Measurements from ENCODE around the gene KRTCAP2. TPM values are rescaled to one million over a fixed set of nuclear protein-coding genes. Genes with fewer than 3 reads are reported as not detected.
"Not testable (repeated sequence)": the region's sequence is repeated elsewhere in the genome, so short reads cannot be mapped to it uniquely, and the experiment has no call there.

The KRTCAP2 gene
- total RNA-seq, 1 experiment from 2014 or later = 204 TPM

DNA sequence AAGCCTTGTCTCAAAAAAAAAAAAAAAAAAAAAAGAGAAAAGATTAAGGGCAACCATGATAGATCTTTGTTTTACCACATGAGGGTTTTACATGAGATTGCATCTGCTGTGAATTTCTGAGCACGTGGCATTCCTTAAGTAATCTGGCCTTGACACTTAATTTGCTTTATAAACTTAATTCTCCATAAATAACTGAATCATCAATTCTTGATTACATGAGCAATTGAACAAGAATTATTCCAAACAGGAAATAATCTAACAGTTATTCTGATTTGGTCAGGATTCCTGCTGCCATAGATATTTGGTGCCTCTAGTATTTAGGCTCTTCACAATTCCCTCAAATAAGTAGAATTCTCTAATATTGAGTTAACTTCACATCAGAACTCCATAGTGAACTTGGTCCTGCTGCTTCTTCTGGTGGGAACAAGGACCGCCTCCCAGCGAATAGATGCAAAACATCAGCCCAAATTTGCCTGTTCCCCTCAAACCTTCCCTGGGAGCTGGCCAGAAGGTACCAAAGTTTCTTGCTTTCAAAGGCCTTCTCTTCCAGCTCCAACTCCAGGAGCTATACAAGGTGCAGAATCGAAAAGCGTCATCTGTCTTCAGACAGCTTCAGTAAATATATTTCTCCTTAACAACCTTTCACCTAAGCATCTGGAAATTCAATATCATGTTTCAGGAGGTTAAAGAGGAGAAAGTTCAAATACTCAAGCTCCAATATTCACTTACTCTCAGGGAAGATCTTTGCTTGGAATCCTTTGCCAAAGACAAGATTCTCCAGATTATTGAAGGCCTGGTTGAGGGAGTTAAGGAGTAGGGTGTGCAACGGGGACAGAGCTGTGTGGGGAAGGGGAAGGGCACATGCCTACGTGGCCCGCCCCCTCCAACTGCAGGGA is 1.0 kb downstream of the KRTCAP2 start:
- Histone ChIP-seq H3K4me3 (ENCODE audit: insufficient read depth, low read depth, low read length) (peak overlapping the region; percentile 96), H3K27me3 (ENCODE audit: control insufficient read depth, insufficient read depth, low read length) (no peaks in the 10 kb centered on the region), H3K36me3 (replicated peaks; ENCODE audit: control insufficient read depth, insufficient read depth, low read length) (peaks cover 6% of the 10 kb centered on the region)
- no peak for DNase-seq

DNA sequence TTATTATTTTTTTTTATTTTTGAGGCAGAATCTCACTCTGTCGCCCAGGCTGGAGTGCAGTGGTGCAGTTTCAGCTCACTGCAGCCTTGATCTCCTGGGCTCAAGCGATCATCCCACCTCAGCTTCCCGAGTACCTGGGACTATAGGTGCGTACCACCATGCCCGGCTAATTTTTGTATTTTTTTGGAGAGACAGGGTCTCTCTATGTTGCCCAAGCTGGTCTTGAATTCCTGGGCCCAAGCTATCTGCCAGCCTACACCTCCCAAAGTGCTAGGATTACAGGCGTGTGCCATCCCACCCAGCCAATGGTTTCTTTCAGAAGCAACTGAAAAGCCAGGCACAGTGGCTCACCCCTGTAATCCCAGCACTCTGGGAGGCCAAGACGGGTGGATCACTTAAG is 2.3 kb downstream of the KRTCAP2 start:
- Histone ChIP-seq H3K36me3 (replicated peaks; ENCODE audit: control insufficient read depth, insufficient read depth, low read length) (peaks cover 2% of the 10 kb centered on the region), H3K27me3 (ENCODE audit: control insufficient read depth, insufficient read depth, low read length) (no peaks in the 10 kb centered on the region; the same call in 1 of the 2 replicates), H3K4me3 (ENCODE audit: insufficient read depth, low read depth, low read length) (no peak overlapping the region)
- DNase-seq = no peak

DNA sequence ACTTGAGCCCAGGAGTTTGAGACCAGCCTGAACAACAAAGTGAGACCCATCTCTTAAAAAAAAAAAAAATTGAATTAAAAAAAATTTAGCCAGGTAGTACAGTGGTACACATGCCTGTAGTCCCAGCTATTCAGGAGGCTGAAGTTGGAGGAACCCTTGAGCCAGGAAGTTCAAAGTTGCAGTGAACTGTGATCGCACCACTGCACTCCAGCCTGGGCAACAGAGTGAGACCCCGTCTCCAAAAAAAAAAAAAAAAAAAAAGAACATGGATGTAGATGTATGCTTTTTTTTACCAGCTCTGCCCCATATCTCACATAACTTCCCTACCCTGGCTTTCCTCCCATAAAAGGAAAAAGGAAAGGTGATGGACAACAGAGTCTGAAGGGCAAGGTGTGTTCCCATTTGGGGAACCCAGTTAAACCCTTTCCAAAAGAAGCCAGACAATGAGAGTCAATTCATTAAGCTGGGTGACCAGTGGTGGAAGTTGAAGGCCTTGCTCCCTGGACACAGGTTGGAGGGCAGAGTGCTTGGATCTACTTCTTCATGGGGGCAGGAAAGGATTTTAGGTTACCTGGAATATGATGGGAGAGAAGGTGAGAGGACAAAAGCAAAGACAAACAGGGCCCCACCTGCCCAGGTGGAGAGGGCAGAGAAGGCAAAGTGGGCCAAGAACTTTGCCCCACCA is 2.9 kb downstream of the KRTCAP2 start:
- H3K36me3 ChIP-seq (replicated peaks; ENCODE audit: control insufficient read depth, insufficient read depth, low read length) = peaks cover 2% of the 10 kb centered on the region

DNA sequence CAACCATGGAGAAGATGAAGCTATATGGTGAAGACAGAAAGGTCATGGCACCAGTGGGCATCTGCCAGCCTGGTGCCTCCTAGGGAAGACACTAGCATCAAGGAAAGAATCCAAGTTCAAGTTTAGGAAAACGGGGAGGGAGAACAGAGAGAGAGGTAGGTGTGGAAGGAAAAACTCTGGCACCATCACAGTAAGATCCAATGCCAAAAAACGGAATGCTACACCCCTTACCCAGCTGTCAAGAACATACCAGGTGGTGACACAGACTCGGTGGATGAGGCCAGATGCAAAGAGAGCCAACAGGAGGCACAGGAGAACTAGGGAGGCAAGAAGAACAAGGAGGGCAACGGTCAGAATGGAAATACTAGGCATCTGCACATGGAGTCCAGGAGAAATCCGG is 3.6 kb downstream of the KRTCAP2 start:
- DNase-seq = peak; percentile 0
- H3K4me3 ChIP-seq (ENCODE audit: insufficient read depth, low read depth, low read length) = no peak overlapping the region
- no peaks in the 10 kb centered on the region; the same call in 1 of the 2 replicates for H3K27me3 ChIP-seq (ENCODE audit: control insufficient read depth, insufficient read depth, low read length)
- H3K36me3 ChIP-seq (replicated peaks; ENCODE audit: control insufficient read depth, insufficient read depth, low read length) = peaks cover 2% of the 10 kb centered on the region

More for the DNA sequence above, 2.9 kb downstream of the KRTCAP2 start:
- Histone ChIP-seq H3K4me3 (ENCODE audit: insufficient read depth, low read depth, low read length) (no peak overlapping the region), H3K27me3 (ENCODE audit: control insufficient read depth, insufficient read depth, low read length) (no peaks in the 10 kb centered on the region; the same call in 1 of the 2 replicates)
- no peak for DNase-seq

DNA sequence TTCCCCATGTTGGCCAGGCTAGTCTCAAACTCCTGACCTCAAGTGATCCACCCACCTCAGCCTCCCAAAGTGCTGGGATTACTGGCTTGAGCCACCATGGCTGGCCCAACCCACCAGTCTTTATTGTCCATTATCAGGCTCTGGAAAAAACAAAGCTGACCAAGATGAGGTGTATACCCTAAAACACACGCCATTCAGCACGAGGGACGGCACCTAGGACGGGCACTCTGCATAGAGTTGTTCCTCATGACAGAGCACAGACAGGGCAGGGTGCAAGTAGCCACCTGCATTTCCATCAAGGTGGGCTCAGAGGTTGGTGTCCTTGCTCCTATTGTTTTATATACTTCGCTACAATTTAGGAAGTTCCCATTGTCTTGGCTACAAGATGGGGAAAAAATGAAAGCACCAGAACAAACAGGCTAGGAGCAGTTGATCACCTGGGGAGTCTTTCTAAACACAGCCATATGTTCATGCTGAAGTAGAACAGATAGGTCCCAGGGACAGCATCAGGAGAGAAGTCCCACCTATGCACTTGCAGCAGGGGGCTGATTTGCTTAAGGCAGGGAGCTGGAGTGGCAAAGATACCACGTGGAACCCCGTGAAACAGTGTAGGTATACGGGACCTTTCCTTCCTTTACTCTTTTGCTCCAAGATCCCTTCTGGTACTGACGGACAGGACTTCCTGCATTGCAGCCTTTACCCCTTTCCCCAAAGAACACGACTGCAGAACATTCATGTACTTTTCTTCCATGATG is 4.5 kb downstream of the KRTCAP2 start:
- DNase-seq = peak; percentile 4
- H3K27me3 ChIP-seq (ENCODE audit: control insufficient read depth, insufficient read depth, low read length) = no peaks in the 10 kb centered on the region; the same call in 1 of the 2 replicates
- peaks cover 2% of the 10 kb centered on the region for H3K36me3 ChIP-seq (replicated peaks; ENCODE audit: control insufficient read depth, insufficient read depth, low read length)
- no peak overlapping the region for H3K4me3 ChIP-seq (ENCODE audit: insufficient read depth, low read depth, low read length)

DNA sequence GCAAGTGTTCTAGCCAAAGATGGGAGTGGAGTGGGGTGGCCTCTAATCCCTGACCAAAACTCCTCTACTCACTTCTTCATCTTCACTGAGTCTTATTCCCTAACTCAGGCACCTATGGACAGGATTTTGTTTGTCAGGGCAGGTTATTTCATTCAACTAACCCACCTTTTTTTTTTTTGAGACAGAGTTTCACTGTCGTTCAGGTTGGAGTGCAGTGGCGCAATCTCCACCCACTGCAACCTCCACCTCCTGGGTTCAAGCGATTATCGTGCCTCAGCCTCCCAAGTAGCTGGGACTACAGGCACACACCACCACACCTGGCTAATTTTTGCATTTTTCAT is 5.0 kb downstream of the KRTCAP2 start:
- not testable (repeated sequence) for H3K36me3 ChIP-seq (replicated peaks; ENCODE audit: control insufficient read depth, insufficient read depth, low read length); H3K27me3 ChIP-seq (ENCODE audit: control insufficient read depth, insufficient read depth, low read length); DNase-seq; H3K4me3 ChIP-seq (ENCODE audit: insufficient read depth, low read depth, low read length)

DNA sequence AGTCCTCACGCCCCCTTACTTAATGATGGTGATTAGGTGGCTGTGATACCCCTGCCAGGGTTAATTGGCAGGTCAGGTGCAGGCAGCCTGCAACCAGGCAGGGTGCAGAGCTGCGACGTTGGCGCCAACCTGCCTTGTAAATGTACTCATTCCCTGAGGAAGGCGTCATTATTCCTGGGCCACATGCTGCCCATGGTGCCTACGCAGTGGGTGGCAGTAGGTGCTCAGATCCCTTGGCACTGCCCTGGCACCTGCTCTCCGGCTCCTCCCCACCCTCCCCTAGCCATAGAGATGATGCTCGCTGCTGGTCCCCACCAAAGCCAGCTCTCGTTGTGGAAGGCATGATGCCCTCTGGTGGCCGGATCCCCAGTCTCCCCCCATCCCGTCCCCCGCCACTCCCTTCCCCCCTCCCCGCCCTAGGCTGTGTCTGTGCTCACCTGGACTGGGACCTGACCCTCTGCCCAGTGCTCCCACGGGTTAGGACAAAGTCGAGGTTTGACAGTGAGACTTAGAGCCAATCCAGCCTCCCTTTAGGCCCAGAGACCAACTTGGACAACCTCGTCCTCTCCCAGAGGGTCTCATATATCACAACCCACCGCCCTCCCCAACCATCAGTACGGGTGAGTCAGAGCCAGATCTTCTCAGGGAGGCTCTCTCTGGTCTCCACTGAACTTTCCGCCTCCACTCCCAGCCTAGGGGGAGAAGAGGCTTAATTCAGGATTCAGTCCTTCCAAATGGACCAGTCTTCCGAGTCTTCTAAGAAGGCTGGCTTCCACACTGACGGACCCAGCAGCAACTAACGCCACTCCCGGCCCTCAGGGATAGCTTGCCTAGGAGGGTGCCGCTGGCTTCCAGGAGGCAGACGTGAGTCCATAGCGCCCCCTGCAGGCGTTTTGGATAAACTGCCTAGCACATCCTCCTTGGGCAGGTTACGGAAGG is 5.7 kb downstream of the KRTCAP2 start:
- peak overlapping the region; percentile 52 for H3K4me3 ChIP-seq (ENCODE audit: insufficient read depth, low read depth, low read length)
- peaks cover 2% of the 10 kb centered on the region for H3K36me3 ChIP-seq (replicated peaks; ENCODE audit: control insufficient read depth, insufficient read depth, low read length)
- H3K27me3 ChIP-seq (ENCODE audit: control insufficient read depth, insufficient read depth, low read length) = no peaks in the 10 kb centered on the region; the same call in 1 of the 2 replicates
- DNase-seq = peak; percentile 95

DNA sequence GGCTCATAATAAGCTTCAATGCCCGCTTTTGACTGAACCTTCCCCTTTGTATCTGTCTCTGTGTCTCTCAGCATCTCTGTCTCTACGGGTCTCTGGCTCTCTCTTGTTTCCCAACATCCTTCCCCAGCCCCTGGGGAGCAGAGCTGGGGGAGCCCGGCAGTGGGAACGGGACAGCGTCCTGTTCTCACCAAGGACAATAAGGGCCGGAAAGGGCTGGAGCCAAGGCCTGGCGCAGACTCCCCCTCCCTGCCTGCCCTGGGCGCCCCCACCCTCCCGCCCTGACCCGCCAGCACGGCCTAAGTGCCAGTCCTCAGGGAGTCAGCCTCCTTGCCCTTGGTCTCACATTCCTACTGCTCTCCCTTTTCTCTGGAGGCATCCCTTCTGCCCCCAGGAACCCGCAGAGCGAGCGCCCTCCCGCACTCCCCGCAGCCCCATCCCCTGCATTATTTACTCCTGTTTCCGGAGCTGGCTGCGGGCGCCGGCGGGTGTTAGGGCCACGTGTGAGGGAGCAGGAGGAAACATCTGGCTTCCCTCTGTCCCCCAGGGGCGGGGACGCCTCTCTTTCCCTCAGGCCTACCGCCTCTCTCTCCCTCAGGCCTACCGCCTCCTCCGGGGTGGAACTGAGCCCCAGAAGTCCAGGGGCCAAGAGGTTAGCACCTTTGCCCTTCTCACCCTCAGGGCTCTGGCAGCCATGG is 6.5 kb downstream of the KRTCAP2 start:
- Histone ChIP-seq H3K36me3 (replicated peaks; ENCODE audit: control insufficient read depth, insufficient read depth, low read length) (peaks cover 2% of the 10 kb centered on the region), H3K4me3 (ENCODE audit: insufficient read depth, low read depth, low read length) (peak overlapping the region; percentile 24), H3K27me3 (ENCODE audit: control insufficient read depth, insufficient read depth, low read length) (no peaks in the 10 kb centered on the region; the same call in 1 of the 2 replicates)
- DNase-seq = peak; percentile 81

DNA sequence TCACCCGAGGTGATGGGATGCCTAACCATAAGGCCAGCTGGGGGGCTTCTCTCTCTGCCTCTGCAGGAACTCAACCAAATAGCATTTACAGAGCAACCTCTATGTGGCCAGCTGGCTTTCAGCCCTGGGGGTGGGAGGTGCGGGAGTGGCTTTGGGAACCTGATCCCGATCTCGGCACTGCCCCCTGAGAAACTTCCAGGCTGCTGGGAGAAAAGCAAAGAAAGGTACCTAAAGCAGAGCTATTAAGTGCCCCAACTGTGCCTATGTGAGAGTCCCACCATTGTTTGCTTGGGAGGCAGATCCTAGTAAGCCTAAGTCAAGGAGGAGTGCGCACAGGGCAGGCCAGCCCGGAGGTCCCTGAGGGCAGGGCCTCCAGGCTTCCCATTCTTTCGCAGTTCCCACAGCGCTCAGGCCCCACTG is 7.0 kb downstream of the KRTCAP2 start:
- Histone ChIP-seq H3K36me3 (replicated peaks; ENCODE audit: control insufficient read depth, insufficient read depth, low read length) (peaks cover 2% of the 10 kb centered on the region), H3K27me3 (ENCODE audit: control insufficient read depth, insufficient read depth, low read length) (no peaks in the 10 kb centered on the region; the same call in 1 of the 2 replicates), H3K4me3 (ENCODE audit: insufficient read depth, low read depth, low read length) (peak overlapping the region; percentile 24; the same call in 1 of the 2 replicates)
- peak; percentile 67 for DNase-seq

DNA sequence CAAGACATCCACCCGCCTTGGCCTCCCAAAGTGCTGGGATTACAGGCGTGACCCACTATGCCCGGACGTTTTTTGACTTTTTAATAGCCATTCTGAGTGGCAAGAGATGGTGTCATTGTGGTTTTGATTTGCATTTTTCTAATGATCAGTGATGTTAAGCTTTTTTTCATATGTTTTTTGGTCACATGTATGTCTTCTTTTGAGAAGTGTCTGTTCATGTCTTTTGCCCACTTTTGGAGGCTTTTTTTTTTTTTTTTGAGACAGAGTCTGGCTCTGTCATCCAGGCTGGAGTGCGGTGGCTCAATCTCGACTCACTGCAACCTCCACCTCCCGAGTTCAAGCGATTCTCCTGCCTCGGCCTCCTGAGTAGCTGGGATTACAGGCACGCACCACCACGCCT is 8.5 kb downstream of the KRTCAP2 start:
- not testable (repeated sequence) for H3K27me3 ChIP-seq (ENCODE audit: control insufficient read depth, insufficient read depth, low read length); DNase-seq; H3K4me3 ChIP-seq (ENCODE audit: insufficient read depth, low read depth, low read length); H3K36me3 ChIP-seq (replicated peaks; ENCODE audit: control insufficient read depth, insufficient read depth, low read length)

DNA sequence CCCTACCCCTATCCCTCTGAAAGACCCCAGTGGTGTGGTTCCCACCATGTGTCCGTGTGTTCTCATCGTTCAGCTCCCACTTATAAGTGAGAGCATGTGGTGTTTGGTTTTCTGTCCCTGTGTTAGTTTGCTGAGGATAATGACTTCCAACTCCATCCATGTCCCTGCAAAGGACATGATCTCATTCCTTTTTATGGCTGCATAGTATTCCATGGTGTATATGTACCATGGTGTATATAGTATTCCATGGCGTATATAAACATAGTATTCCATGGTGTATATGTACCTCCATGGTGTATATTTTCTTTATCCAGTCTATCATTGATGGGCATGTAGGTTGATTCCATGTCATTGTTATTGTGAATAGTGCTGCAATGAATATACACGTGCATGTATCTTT is 9.3 kb downstream of the KRTCAP2 start:
- H3K4me3 ChIP-seq (ENCODE audit: insufficient read depth, low read depth, low read length); DNase-seq; H3K36me3 ChIP-seq (replicated peaks; ENCODE audit: control insufficient read depth, insufficient read depth, low read length); H3K27me3 ChIP-seq (ENCODE audit: control insufficient read depth, insufficient read depth, low read length): not testable (repeated sequence)

DNA sequence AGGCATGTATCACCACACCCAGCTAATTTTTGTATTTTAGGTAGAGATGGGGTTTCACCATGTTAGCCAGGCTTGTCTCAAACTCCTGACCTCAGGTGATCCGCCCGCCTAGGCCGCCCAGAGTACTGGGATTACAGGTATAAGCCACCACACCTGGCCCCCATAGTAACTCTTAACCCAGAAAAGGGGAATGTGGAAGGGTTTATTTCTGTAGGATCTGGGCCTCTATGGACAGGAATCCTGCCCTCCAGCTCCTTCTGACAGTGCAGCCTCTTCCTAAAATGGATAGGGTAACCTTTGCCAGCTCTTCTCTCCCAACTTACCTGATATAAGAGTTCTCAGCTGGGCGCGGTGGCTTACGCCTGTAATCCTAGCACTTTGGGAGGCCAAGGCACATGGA is 10.5 kb downstream of the KRTCAP2 start:
- H3K4me3 ChIP-seq (ENCODE audit: insufficient read depth, low read depth, low read length); H3K36me3 ChIP-seq (replicated peaks; ENCODE audit: control insufficient read depth, insufficient read depth, low read length); DNase-seq; H3K27me3 ChIP-seq (ENCODE audit: control insufficient read depth, insufficient read depth, low read length): not testable (repeated sequence)

DNA sequence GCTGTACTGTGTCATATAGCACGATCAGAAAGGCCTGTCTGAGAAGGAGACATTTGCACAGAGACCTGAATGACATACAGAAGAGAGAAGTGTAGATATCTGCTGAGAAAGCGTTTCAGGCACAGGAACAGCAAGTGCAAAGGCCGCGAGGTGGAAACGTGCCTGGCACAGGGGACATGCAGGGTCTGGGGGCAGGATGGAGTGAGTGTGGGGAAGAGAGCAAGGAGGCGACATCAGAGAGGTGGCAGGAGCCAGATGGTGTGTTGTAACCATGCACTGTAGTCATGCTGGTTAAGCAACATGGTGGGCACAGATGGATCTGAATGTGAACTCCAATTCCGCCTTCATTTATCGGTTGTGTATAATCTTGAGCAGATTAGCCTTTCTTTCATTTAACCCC is 13.0 kb downstream of the KRTCAP2 start:
- no peak overlapping the region for H3K4me3 ChIP-seq (ENCODE audit: insufficient read depth, low read depth, low read length)
- DNase-seq = no peak
- no peaks in the 10 kb centered on the region for H3K36me3 ChIP-seq (replicated peaks; ENCODE audit: control insufficient read depth, insufficient read depth, low read length)
- no peaks in the 10 kb centered on the region for H3K27me3 ChIP-seq (ENCODE audit: control insufficient read depth, insufficient read depth, low read length)

Measured in H7 (cell line).